Measurements from ENCODE around the gene RAB44.

DNA sequence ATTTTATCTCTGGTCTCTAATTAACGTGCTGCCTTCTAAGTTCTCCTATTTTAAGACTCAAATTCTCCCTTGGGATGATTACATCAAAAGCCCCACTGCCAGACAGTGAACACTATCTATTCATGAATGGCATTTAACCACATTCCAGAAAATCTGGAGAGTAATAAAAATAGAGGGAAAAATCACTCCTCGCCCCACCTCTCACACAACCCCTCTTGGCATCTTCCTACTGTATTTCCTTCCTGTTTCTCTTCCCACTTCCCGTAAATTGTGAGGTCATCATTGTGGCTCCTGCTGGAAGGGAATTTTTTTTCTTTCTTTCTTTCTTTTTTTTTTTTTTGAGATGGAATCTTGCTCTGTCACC lies 31.5 kb downstream of the RAB44 start:
- TF ChIP-seq, protein P1, sequence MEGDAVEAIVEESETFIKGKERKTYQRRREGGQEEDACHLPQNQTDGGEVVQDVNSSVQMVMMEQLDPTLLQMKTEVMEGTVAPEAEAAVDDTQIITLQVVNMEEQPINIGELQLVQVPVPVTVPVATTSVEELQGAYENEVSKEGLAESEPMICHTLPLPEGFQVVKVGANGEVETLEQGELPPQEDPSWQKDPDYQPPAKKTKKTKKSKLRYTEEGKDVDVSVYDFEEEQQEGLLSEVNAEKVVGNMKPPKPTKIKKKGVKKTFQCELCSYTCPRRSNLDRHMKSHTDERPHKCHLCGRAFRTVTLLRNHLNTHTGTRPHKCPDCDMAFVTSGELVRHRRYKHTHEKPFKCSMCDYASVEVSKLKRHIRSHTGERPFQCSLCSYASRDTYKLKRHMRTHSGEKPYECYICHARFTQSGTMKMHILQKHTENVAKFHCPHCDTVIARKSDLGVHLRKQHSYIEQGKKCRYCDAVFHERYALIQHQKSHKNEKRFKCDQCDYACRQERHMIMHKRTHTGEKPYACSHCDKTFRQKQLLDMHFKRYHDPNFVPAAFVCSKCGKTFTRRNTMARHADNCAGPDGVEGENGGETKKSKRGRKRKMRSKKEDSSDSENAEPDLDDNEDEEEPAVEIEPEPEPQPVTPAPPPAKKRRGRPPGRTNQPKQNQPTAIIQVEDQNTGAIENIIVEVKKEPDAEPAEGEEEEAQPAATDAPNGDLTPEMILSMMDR (IDR thresholded peaks at IDR 0.05; ENCODE audit: insufficient read depth, low read depth, low read length), result no peak
- no peak for TF ChIP-seq EZH2 (IDR thresholded peaks at IDR 0.05; ENCODE audit: insufficient read depth, low read length)

Measured in astrocyte (in vitro differentiated cells and primary cell).